ENCODE data around the gene STARD9.
A peak's percentile ranks its signal among the peaks of the same experiment; 100 is the strongest.
"Not testable (repeated sequence)": the region's sequence is repeated elsewhere in the genome, so short reads cannot be mapped to it uniquely, and the experiment has no call there.

STARD9 gene

GRCh38 chr15:42590619-42591237 is 15.3 kb downstream of the STARD9 start:
- DNase-seq (ENCODE audit: low read depth in 2 of 3, low spot score in 1 of 3) = no peak

- DNase-seq (ENCODE audit: low read depth in 2 of 3, low spot score in 1 of 3) = no peak
Observed at GRCh38 chr15:42591238-42591934, 16.0 kb downstream of the STARD9 start.

- no peak for DNase-seq (ENCODE audit: low read depth in 2 of 3, low spot score in 1 of 3)
Observed at GRCh38 chr15:42592716-42593115, 17.3 kb downstream of the STARD9 start.

- DNase-seq (ENCODE audit: low read depth in 2 of 3, low spot score in 1 of 3) = no peak
Observed at GRCh38 chr15:42593143-42593542, 17.7 kb downstream of the STARD9 start.

GRCh38 chr15:42594095-42594494 is 18.7 kb downstream of the STARD9 start:
- DNase-seq (ENCODE audit: low read depth in 2 of 3, low spot score in 1 of 3) = no peak

- DNase-seq (ENCODE audit: low read depth in 2 of 3, low spot score in 1 of 3) = no peak
Observed at GRCh38 chr15:42595626-42596240, 20.3 kb downstream of the STARD9 start.

- DNase-seq (ENCODE audit: low read depth in 2 of 3, low spot score in 1 of 3) = not testable (repeated sequence)
Observed at GRCh38 chr15:42601316-42601715, 25.9 kb downstream of the STARD9 start.

- DNase-seq (ENCODE audit: low read depth in 2 of 3, low spot score in 1 of 3) = no peak
Observed at GRCh38 chr15:42602501-42602900, 27.1 kb downstream of the STARD9 start.

- no peak for DNase-seq (ENCODE audit: low read depth in 2 of 3, low spot score in 1 of 3)
Observed at GRCh38 chr15:42603978-42604377, 28.6 kb downstream of the STARD9 start.

GRCh38 chr15:42604894-42605744 is 29.7 kb downstream of the STARD9 start:
- DNase-seq (ENCODE audit: low read depth in 2 of 3, low spot score in 1 of 3) = no peak

GRCh38 chr15:42605796-42606195 is 30.4 kb downstream of the STARD9 start:
- no peak for DNase-seq (ENCODE audit: low read depth in 2 of 3, low spot score in 1 of 3)

- DNase-seq (ENCODE audit: low read depth in 2 of 3, low spot score in 1 of 3) = peak in 2 of 3 donors; percentile 5 to 41
Observed at GRCh38 chr15:42608110-42608531, 32.7 kb downstream of the STARD9 start.

- no peak for DNase-seq (ENCODE audit: low read depth in 2 of 3, low spot score in 1 of 3)
Observed at GRCh38 chr15:42608752-42609488, 33.5 kb downstream of the STARD9 start.

- DNase-seq (ENCODE audit: low read depth in 2 of 3, low spot score in 1 of 3) = no peak
Observed at GRCh38 chr15:42611532-42611931, 36.1 kb downstream of the STARD9 start.

GRCh38 chr15:42612367-42612912 is 37.0 kb downstream of the STARD9 start:
- no peak for DNase-seq (ENCODE audit: low read depth in 2 of 3, low spot score in 1 of 3)

GRCh38 chr15:42616107-42616506 is 40.7 kb downstream of the STARD9 start:
- DNase-seq (ENCODE audit: low read depth in 2 of 3, low spot score in 1 of 3) = no peak

- no peak for DNase-seq (ENCODE audit: low read depth in 2 of 3, low spot score in 1 of 3)
Observed at GRCh38 chr15:42619656-42620371, 44.4 kb downstream of the STARD9 start.

GRCh38 chr15:42621386-42621785 is 46.0 kb downstream of the STARD9 start:
- DNase-seq (ENCODE audit: low read depth in 2 of 3, low spot score in 1 of 3) = no peak

- DNase-seq (ENCODE audit: low read depth in 2 of 3, low spot score in 1 of 3) = no peak
Observed at GRCh38 chr15:42621996-42622925, 46.9 kb downstream of the STARD9 start.

All from stimulated activated CD4-positive, alpha-beta T cell treated with anti-CD3 and anti-CD28 coated beads, Interleukin-12 subunit alpha, Interleukin-12 subunit beta, amount 100 ng/mL, for 48 hours (primary cell).